ENCODE measurements around the gene NBPF3. TPM values are rescaled to one million over a fixed set of nuclear protein-coding genes. Genes with fewer than 3 reads are reported as not detected.
"Not testable (repeated sequence)": the region's sequence is repeated elsewhere in the genome, so short reads cannot be mapped to it uniquely, and the experiment has no call there.

NBPF3 gene, protein sequence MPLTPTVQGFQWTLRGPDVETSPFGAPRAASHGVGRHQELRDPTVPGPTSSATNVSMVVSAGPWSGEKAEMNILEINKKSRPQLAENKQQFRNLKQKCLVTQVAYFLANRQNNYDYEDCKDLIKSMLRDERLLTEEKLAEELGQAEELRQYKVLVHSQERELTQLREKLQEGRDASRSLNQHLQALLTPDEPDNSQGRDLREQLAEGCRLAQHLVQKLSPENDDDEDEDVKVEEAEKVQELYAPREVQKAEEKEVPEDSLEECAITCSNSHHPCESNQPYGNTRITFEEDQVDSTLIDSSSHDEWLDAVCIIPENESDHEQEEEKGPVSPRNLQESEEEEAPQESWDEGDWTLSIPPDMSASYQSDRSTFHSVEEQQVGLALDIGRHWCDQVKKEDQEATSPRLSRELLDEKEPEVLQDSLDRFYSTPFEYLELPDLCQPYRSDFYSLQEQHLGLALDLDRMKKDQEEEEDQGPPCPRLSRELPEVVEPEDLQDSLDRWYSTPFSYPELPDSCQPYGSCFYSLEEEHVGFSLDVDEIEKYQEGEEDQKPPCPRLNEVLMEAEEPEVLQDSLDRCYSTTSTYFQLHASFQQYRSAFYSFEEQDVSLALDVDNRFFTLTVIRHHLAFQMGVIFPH
- 17.3 to 18.6 TPM (median 17.5 TPM) in 3 replicates for total RNA-seq

- Mint-ChIP-seq H3K27me3 (ENCODE audit: low read depth) (no peaks in the 10 kb centered on the region), H3K9me3 (no peaks in the 10 kb centered on the region), H3K4me1 (peaks cover 14% of the 10 kb centered on the region), H3K4me3 (peak within 1 kb of the TSS; percentile 93), H3K27ac (peak within 1 kb of the TSS; percentile 98), H3K36me3 (no peaks in the 10 kb centered on the region)
- TF ChIP-seq CTCF (IDR thresholded peaks at IDR 0.05; ENCODE audit: unreplicated experiment), result no peak
- DNase-seq (ENCODE audit: low spot score in 2 of 2, unreplicated experiment in 2 of 2), result peak; percentile 87 to 94
These were observed at the start of gene NBPF3 for GRCh38 chr1:21439721-21440629. TSS of gene NBPF3 (plus strand) at chr1:21440137. CDS start at chr1:21445087, 4,950 bp downstream.

DNA sequence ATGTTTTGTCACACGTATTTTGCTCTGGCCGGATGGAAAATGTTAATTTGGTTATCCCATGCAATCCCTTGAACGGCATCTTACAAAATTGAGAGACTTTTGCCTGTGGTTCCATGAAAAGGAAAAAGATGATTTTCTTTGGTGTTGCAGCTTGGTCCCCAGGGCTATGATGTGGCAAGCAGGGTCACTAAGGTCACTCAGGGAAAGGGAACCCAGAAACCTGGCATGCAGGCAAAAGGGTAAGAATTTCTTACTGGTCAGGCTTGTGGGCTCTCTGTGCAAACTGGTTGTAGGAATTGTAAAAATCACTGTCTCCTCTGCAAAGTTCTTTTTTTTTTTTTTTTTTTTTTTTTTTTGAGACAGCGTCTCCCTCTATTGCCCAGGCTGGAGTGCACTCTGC is 48.4 kb upstream of the NBPF3 start:
- peaks cover 3% of the 10 kb centered on the region for H3K27me3 Mint-ChIP-seq (ENCODE audit: low read depth)
- no peak for DNase-seq (ENCODE audit: low spot score in 2 of 2, unreplicated experiment in 2 of 2)
- no peak overlapping the region for H3K4me3 Mint-ChIP-seq
- H3K27ac Mint-ChIP-seq, result no peak overlapping the region
- H3K9me3 Mint-ChIP-seq, result peaks cover 4% of the 10 kb centered on the region
- no peak for TF ChIP-seq CTCF (IDR thresholded peaks at IDR 0.05; ENCODE audit: unreplicated experiment)
- H3K36me3 Mint-ChIP-seq, result peaks cover 3% of the 10 kb centered on the region
- H3K4me1 Mint-ChIP-seq, result no peaks in the 10 kb centered on the region

GRCh38 chr1:21392587-21393263 is 47.2 kb upstream of the NBPF3 start:
- TF ChIP-seq CTCF (IDR thresholded peaks at IDR 0.05; ENCODE audit: unreplicated experiment), result no peak
- Mint-ChIP-seq H3K4me3 (no peak overlapping the region), H3K36me3 (peaks cover 3% of the 10 kb centered on the region), H3K4me1 (no peaks in the 10 kb centered on the region), H3K27me3 (ENCODE audit: low read depth) (peaks cover 3% of the 10 kb centered on the region), H3K27ac (no peak overlapping the region), H3K9me3 (peaks cover 4% of the 10 kb centered on the region)
- peak in 1 of 2 experiments; percentile 30 for DNase-seq (ENCODE audit: low spot score in 2 of 2, unreplicated experiment in 2 of 2)

DNA sequence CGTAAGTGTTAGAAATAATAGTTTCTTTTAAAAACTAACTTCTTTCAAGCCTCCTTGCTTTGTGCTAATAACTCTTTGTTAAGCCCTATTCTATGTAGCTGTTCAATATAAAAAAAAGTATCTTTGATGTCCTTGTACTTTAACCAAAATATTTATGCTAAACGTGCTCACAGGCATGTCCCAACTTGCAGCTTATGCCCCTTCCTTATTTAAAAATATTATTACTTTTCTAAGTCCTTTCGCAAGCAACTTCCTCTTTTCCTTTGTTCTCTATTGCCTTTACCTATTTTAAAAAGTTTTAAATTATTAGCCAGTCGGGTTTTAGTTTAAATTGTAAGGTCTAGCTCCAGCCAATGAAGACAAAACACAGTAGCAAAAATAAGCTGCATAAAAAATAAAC is 43.4 kb upstream of the NBPF3 start:
- no peaks in the 10 kb centered on the region for H3K9me3 Mint-ChIP-seq
- no peak for DNase-seq (ENCODE audit: low spot score in 2 of 2, unreplicated experiment in 2 of 2)
- no peak overlapping the region for H3K4me3 Mint-ChIP-seq
- peaks cover 3% of the 10 kb centered on the region for H3K27me3 Mint-ChIP-seq (ENCODE audit: low read depth)
- H3K27ac Mint-ChIP-seq, result no peak overlapping the region
- no peaks in the 10 kb centered on the region for H3K4me1 Mint-ChIP-seq
- H3K36me3 Mint-ChIP-seq, result no peaks in the 10 kb centered on the region
- no peak for TF ChIP-seq CTCF (IDR thresholded peaks at IDR 0.05; ENCODE audit: unreplicated experiment)

DNA sequence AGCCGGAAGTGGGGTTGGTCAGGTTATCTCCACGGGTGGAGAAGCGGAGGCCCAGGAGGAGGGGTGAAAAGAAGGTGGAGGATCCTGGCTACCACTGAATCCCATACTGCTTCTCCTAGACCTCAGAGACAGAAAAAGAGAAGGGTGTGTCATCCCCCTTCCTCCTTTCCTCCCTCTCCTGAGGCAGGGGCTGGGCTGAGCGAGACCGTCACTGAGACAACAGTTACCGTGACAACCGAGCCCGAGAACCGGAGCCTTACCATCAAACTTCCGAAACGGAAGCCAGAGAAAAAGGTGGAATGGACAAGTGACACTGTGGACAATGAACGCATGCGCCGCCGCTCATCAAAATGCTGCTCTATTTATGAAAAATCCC is 42.1 kb upstream of the NBPF3 start:
- Mint-ChIP-seq H3K4me1 (no peaks in the 10 kb centered on the region), H3K4me3 (no peak overlapping the region), H3K27me3 (ENCODE audit: low read depth) (no peaks in the 10 kb centered on the region), H3K27ac (no peak overlapping the region), H3K36me3 (no peaks in the 10 kb centered on the region), H3K9me3 (no peaks in the 10 kb centered on the region)
- TF ChIP-seq CTCF (IDR thresholded peaks at IDR 0.05; ENCODE audit: unreplicated experiment), result no peak
- DNase-seq (ENCODE audit: low spot score in 2 of 2, unreplicated experiment in 2 of 2), result no peak

- not testable (repeated sequence) for H3K36me3 Mint-ChIP-seq; H3K27me3 Mint-ChIP-seq (ENCODE audit: low read depth); H3K27ac Mint-ChIP-seq; H3K9me3 Mint-ChIP-seq; DNase-seq (ENCODE audit: low spot score in 2 of 2, unreplicated experiment in 2 of 2); H3K4me3 Mint-ChIP-seq; H3K4me1 Mint-ChIP-seq
These were observed 38.1 kb upstream of the NBPF3 start for GRCh38 chr1:21401726-21402346.

Measured in mesothelial cell of epicardium (in vitro differentiated cells).